Measurements from ENCODE around the gene TUBB3. TPM values are rescaled to one million over a fixed set of nuclear protein-coding genes. Genes with fewer than 3 reads are reported as not detected.
"Not testable (repeated sequence)": the region's sequence is repeated elsewhere in the genome, so short reads cannot be mapped to it uniquely, and the experiment has no call there.

Gene TUBB3
- total RNA-seq (ENCODE audit: low replicate concordance): 42.3 and 299 TPM in 2 replicates

- TF ChIP-seq CTCF (IDR thresholded peaks at IDR 0.05; ENCODE audit: insufficient read depth, low read length): no peak
- peak; percentile 77 for DNase-seq (ENCODE audit: low read depth)
- peak within 1 kb of the TSS; percentile 83 for H3K4me3 ChIP-seq (ENCODE audit: low read depth, low read length)
Observed at GRCh38 chr16:89922884-89923639, at the start of gene TUBB3. TSS of gene TUBB3 (plus strand) at chr16:89923342. CDS start at chr16:89923402, 60 bp downstream.

GRCh38 chr16:89873972-89874689, 49.0 kb upstream of the TUBB3 start:
- peak; percentile 97 for DNase-seq (ENCODE audit: low read depth)
- H3K4me3 ChIP-seq (ENCODE audit: low read depth, low read length): peak overlapping the region; percentile 86
- TF ChIP-seq CTCF (IDR thresholded peaks at IDR 0.05; ENCODE audit: insufficient read depth, low read length): no peak

GRCh38 chr16:89879123-89879522, 44.0 kb upstream of the TUBB3 start:
- not testable (repeated sequence) for DNase-seq (ENCODE audit: low read depth); H3K4me3 ChIP-seq (ENCODE audit: low read depth, low read length)

- no peak for TF ChIP-seq CTCF (IDR thresholded peaks at IDR 0.05; ENCODE audit: insufficient read depth, low read length)
- no peak for DNase-seq (ENCODE audit: low read depth)
Observed at GRCh38 chr16:89880477-89881367, 42.4 kb upstream of the TUBB3 start.

GRCh38 chr16:89881368-89881730, 41.8 kb upstream of the TUBB3 start:
- no peak for TF ChIP-seq CTCF (IDR thresholded peaks at IDR 0.05; ENCODE audit: insufficient read depth, low read length)
- H3K4me3 ChIP-seq (ENCODE audit: low read depth, low read length): no peak overlapping the region
- no peak for DNase-seq (ENCODE audit: low read depth)

More at GRCh38 chr16:89880477-89881367, 42.4 kb upstream of the TUBB3 start:
- no peak overlapping the region for H3K4me3 ChIP-seq (ENCODE audit: low read depth, low read length)

GRCh38 chr16:89883346-89884040, 39.6 kb upstream of the TUBB3 start:
- no peak overlapping the region for H3K4me3 ChIP-seq (ENCODE audit: low read depth, low read length)
- no peak for DNase-seq (ENCODE audit: low read depth)
- no peak for TF ChIP-seq CTCF (IDR thresholded peaks at IDR 0.05; ENCODE audit: insufficient read depth, low read length)
